ENCODE measurements around the gene ITGB1.

Gene ITGB1

GRCh38 chr10:32985341-32985764 lies 27.3 kb upstream of the ITGB1 start:
- ChIA-PET CTCF (interaction anchor here (1.1 kb wide), 1 partner anchor 31 kb away, joined by 3 read pairs; no protein-coding TSS in a partner anchor), POLR2A (ENCODE audit: low non-redundant PET) (no interaction called here)
- TF ChIP-seq, protein P1, sequence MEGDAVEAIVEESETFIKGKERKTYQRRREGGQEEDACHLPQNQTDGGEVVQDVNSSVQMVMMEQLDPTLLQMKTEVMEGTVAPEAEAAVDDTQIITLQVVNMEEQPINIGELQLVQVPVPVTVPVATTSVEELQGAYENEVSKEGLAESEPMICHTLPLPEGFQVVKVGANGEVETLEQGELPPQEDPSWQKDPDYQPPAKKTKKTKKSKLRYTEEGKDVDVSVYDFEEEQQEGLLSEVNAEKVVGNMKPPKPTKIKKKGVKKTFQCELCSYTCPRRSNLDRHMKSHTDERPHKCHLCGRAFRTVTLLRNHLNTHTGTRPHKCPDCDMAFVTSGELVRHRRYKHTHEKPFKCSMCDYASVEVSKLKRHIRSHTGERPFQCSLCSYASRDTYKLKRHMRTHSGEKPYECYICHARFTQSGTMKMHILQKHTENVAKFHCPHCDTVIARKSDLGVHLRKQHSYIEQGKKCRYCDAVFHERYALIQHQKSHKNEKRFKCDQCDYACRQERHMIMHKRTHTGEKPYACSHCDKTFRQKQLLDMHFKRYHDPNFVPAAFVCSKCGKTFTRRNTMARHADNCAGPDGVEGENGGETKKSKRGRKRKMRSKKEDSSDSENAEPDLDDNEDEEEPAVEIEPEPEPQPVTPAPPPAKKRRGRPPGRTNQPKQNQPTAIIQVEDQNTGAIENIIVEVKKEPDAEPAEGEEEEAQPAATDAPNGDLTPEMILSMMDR (conservative IDR thresholded peaks at IDR 0.05; ENCODE audit: low read depth): no peak
- no peak for DNase-seq (ENCODE audit: low spot score)
- peak overlapping the region; percentile 49; the same call in 1 of the 2 replicates for H3K27ac ChIP-seq

DNA sequence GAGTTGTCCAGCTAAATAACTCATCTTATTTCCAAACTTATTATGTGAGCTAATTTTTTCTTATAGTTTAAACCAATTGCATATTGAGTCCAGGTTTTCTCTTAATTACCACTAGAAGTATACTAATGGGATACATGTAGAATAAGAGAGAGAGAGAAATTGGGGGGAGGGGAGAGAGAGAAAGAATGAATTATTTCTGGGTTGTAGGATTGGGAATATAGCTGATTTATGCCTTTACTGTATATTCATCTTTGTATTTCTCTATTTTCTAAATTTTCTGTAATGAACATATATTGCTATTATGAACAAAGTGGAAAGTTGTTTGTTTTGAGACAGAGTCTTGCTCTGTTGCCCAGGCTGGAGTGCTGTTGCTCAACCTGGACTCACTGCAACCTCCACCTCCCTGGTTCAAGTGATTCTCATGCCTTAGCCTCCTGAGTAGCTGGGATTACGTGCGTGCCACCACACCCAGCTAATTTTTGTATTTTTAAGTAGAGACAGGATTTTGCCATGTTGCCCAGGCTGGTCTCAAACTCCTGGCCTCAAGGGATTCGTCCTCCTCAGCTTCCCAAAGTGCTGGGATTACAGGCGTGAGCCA lies 26.1 kb upstream of the ITGB1 start:
- no peak for DNase-seq (ENCODE audit: low spot score)
- POLR2A ChIA-PET (ENCODE audit: low non-redundant PET): interaction anchor here (1.6 kb wide), 1 partner anchor 21 kb away, joined by 3 read pairs; no protein-coding TSS in a partner anchor
- H3K27ac ChIP-seq: peak overlapping the region; percentile 82
- TF ChIP-seq, protein P1 (conservative IDR thresholded peaks at IDR 0.05; ENCODE audit: low read depth): no peak
- CTCF ChIA-PET: interaction anchor here (0.7 to 1.4 kb wide), 3 partner anchors 21 to 27 kb away, joined by 3 to 5 read pairs (median 4); no protein-coding TSS in a partner anchor

- TF ChIP-seq, protein P1 (conservative IDR thresholded peaks at IDR 0.05; ENCODE audit: low read depth): no peak
- H3K27ac ChIP-seq: peak overlapping the region; percentile 97
- CTCF ChIA-PET: interaction anchor here (0.6 to 1.4 kb wide), 4 partner anchors 22 to 1340 kb away, joined by 3 to 5 read pairs (median 4); no protein-coding TSS in a partner anchor
- POLR2A ChIA-PET (ENCODE audit: low non-redundant PET): interaction anchor here (1.6 kb wide), 1 partner anchor 22 kb away, joined by 3 read pairs; no protein-coding TSS in a partner anchor
- peak; percentile 85 for DNase-seq (ENCODE audit: low spot score)
These were observed 25.2 kb upstream of the ITGB1 start for GRCh38 chr10:32982911-32983909.

- POLR2A ChIA-PET (ENCODE audit: low non-redundant PET): no interaction called here
- H3K27ac ChIP-seq: peak overlapping the region; percentile 97
- DNase-seq (ENCODE audit: low spot score): no peak
- TF ChIP-seq, protein P1 (conservative IDR thresholded peaks at IDR 0.05; ENCODE audit: low read depth): no peak
- CTCF ChIA-PET: no interaction called here
These were observed 24.3 kb upstream of the ITGB1 start for GRCh38 chr10:32982293-32982709.

DNA sequence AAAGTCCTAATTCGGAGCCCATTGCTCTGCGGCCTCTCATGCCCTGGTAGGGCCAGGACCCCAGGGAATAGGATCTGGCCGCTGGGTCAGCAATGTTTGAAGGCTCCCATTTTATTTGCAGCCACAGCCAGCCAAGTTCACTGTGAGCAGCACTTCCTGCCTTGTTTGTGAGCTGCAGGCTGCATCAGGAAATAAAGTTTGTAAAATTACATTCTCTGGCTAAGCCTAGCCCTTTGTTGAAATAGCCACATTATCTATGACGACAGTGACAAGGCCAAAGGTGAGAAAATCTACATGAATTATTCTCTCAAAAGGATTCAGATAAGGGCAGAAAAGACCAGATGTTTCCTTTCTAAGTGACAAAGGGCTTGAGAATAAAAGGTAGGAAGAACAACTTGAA lies 23.7 kb upstream of the ITGB1 start:
- DNase-seq (ENCODE audit: low spot score): no peak
- POLR2A ChIA-PET (ENCODE audit: low non-redundant PET): interaction anchor here (0.5 to 2.1 kb wide), 3 partner anchors 20 to 25 kb away, joined by 3 to 13 read pairs (median 3); no protein-coding TSS in a partner anchor
- peak overlapping the region; percentile 97 for H3K27ac ChIP-seq
- TF ChIP-seq, protein P1 (conservative IDR thresholded peaks at IDR 0.05; ENCODE audit: low read depth): no peak
- CTCF ChIA-PET: interaction anchor here (0.7 kb wide), 1 partner anchor 10 kb away, joined by 3 read pairs; no protein-coding TSS in a partner anchor

Measured in RWPE1 (cell line).